SH-SY5Y (cell line): ENCODE results near the gene P2RY8.

Source experiments
- GATA2 ChIP-seq: IDR thresholded peaks from 2 replicates; pipeline ENCODE4 v1.6.1; 2011; ENCODE audit warnings: mild to moderate bottlenecking, low read depth, low read length
- GATA3 ChIP-seq: IDR thresholded peaks from 2 replicates; pipeline ENCODE4 v1.6.1; 2011; ENCODE audit warnings: low read depth, mild to moderate bottlenecking, low read length, moderate library complexity

Gene P2RY8, protein sequence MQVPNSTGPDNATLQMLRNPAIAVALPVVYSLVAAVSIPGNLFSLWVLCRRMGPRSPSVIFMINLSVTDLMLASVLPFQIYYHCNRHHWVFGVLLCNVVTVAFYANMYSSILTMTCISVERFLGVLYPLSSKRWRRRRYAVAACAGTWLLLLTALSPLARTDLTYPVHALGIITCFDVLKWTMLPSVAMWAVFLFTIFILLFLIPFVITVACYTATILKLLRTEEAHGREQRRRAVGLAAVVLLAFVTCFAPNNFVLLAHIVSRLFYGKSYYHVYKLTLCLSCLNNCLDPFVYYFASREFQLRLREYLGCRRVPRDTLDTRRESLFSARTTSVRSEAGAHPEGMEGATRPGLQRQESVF

DNA sequence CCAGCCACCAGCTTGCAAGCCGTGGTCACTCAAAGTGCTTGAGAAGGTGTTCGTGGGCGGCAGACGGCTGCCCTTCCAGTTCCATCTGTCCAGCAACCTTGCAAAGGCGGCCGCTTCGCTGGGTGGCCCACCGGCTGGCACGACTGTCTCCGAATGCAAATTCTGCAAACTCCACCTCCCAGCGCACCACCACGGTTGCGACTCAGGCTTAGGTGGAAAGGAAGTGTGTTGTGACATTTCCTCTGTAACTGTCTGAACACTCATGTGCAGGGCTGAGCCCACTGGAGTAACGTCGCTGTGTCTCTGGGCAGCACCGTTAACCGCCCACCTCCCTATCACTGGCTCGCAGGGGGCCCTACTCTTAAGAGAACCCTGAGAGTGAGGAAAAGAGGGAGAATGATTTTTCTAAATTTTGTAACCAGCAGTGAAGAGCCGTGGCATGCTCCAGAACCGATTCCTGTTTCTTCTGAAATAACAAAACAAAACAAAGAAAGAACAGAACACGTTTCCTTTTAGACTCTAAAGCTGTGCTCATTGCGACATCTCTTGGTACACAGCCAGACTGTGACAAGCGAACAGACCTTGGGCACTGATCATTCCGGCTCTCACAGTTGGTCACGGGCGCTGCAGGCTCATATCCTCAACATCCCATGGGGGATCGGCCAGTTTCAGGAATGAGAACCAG is at the start of gene P2RY8:
TSS of gene P2RY8 (minus strand) at position 155 of the 685 bp plus-strand sequence. CDS start 70,627 bp downstream, outside the sequence.
- TF ChIP-seq GATA2 (no peak), GATA3 (no peak)

GRCh38 chrX:1584237-1585011 is 47.4 kb upstream of the P2RY8 start:
- TF ChIP-seq GATA3 (no peak), GATA2 (no peak)

DNA sequence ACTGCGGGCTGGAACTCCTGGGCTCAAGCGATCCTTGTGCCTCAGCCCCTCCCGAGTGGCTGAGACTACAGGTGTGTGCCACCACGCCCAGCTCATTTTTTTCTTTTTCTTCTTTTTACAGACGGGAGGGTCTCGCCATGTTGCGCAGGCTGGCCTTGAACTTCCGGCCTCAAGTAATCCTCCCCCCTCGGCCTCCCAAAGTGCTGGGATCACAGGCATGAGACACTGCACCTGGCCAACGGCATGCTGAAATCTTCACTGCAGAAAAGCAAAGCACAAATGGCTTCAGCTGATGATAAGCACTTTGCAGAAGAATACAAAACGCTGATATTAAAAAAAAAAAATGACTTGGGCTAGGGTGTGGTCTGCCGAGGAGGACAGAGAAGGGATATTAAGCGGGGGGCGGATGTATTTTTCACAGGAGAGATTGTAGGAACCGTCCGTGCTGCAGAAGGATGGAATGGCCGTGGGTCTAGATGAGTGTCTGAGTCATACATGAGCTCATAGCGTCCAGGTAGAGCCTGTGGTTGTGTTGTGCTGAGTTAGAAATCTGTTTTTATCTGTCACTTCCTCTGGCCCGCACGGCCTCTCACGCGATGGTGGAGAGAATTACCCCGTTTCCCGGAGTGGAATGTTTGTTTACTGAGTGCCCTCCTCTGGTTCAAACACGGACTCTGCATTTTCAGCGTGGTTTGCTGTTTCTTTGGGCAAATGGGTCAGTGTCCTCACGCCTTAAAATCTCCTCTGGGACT is 45.9 kb upstream of the P2RY8 start:
- no peak for TF ChIP-seq GATA2
- TF ChIP-seq GATA3: no peak

- TF ChIP-seq GATA3: no peak
- no peak for TF ChIP-seq GATA2
These were observed 44.1 kb upstream of the P2RY8 start for GRCh38 chrX:1581132-1581531.

DNA sequence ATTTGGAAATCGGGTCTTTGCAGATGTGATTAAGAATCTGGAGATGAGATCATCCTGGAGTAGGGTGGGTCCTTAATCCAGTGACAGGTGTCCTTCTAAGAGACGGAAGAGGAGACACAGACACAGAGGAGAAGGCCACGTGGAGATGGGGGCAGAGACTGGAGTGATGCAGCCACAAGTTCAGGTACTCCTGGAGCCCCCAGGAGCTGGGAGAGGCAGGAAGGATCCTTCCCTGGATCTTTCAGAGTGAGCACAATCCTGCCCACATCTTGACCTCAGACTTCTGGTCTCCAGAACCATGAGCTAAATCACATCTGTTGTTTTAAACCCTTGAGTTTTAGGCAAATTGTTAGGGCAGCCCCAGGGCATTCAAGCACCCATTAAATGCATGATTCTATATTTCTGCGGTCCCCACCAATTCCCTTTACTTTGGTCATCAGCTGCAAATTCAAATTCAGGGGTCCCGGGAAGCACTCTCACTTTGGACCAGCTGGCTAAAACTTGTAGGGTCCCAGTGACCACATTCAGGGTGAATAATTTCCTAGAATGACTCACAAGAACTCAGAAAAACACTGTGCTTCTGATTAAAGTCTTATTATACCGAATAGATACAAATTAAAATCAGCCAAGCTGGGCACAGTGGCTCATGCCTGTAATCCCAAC is 41.7 kb upstream of the P2RY8 start:
- no peak for TF ChIP-seq GATA3
- TF ChIP-seq GATA2: no peak

- TF ChIP-seq GATA2: no peak
- no peak for TF ChIP-seq GATA3
These were observed 40.9 kb upstream of the P2RY8 start for GRCh38 chrX:1577845-1578244.

GRCh38 chrX:1576201-1576992 is 39.4 kb upstream of the P2RY8 start:
- TF ChIP-seq GATA2: no peak
- no peak for TF ChIP-seq GATA3

DNA sequence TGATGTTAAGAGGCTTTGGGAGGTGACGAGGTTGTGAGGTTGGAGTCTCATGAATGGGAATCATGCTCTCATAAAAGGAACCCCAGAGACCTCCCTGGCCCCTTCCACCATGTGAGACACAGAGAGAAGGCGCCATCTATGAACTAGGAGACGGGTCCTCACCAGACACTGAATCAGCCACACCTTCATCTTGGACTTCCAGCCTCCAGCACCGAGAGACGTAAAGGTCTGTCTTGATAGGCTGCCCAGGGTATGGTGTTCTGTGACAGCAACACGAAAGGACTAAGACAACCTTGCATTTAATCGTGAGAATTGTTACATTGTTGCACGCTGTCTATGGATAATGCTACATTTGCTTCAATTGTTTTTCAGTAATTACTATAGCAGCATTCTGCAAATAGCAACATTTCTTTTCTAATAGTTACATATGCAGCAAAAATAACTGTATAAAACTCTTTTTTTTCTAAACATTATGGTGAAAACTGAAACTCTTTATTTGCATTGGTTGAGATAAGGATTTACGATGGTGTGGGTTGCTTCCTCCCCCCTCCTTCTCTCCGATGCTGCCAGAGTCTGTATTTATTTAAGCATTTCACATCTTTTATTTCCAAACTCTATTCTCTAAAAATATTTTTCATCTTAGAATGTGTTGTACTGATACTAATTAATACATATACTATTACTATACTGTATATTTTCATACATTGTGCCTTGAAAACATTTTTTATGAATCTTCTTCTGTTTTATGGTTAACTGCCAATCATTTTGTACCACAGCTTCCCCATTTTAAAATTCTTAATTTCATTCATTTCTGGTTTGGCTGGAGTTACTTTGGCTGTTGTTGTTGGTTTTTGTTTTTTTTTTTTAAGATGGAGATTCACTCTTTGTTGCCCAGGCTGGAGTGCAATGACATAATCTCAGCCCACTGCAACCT is 28.0 kb upstream of the P2RY8 start:
- TF ChIP-seq GATA3 (no peak), GATA2 (no peak)

DNA sequence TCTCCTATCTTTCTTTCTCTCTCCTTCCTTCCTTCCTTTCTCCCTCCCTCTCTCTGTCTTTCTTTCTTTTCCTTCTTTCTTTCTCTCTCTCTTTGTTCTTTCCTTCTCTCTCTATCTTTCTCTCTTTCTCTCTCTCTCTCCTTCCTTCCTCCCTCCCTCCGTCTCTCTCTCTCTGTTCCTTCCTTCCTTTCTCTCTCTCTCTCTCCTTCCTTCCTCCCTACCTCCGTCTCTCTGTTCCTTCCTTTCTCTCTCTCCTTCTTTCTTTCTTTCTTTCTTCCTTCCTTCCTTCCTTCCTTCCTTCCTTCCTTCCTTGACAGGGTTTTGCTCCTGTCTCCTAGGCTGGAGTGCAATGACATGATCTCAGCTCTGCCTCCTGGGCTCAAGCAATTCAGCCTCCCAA is 24.2 kb upstream of the P2RY8 start:
- no peak for TF ChIP-seq GATA2
- TF ChIP-seq GATA3: no peak

DNA sequence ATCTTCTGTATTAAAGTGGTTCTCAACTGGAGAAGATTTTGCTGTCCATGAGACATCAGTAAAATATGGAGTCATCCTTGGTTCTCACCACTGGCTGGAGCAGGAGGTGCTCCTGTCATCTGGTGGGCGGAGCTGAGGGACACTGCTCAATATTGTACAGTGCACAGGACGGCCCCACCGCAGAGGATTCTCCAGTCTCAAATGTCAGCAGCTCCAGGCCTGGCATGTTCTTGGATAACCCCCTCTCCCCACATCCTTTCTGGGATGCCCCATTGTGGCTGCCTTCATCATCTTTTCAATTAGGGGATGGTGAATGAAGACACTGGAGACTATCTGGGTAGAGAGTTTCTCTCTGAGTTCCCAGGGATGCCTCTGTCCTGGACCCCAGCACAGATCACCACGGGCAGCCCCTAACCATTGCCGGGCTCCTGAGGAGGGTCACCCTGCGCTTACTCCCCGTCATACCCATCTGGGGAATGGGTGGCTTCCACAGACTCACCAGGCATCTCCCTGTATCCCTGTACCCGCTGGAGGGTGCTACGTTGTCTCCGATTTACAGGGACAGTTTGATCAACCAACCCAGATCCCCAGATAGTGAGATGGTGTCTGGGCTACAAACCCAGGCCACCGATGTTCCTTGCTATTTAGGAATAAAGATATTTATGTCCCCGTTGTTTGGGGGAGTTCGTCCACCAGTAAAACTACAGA is 21.9 kb upstream of the P2RY8 start:
- TF ChIP-seq GATA2: no peak
- no peak for TF ChIP-seq GATA3

DNA sequence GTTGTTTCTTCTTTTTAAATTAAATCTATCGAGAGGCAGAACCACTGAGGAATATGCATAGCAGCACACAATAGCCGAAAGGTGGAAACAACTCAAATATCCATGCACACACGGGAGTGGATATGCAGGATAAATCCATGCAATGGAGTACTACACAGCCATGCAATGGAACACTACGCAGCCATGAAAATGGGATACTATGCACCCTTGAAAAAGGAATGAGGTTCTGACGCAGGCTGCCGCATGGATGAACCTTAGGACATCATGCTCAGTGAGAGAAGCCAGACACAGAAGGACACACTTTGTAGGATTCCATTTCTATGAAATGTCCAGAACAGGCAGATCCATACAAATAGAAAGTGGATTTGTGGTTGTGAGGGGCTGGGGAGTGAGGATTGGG is 18.4 kb upstream of the P2RY8 start:
- TF ChIP-seq GATA2: no peak
- no peak for TF ChIP-seq GATA3
